Epithelial cell of proximal tubule (primary cell): ENCODE results near the gene RXRG. TPM values are rescaled to one million over a fixed set of nuclear protein-coding genes. Genes with fewer than 3 reads are reported as not detected.

Source experiments
- DNase-seq: peaks from one replicate; pipeline ENCODE4 v3.0.0-alpha.2; 2011; ENCODE audit warnings: low read depth
- H3K4me3 ChIP-seq: 2 replicates; pipeline ENCODE4 v1.5.1; 2011; ENCODE audit warnings: low read depth, mild to moderate bottlenecking, low read length
- CTCF ChIP-seq: conservative IDR thresholded peaks from 2 replicates; pipeline ENCODE4 v1.5.1; 2012; ENCODE audit warnings: low read depth, mild to moderate bottlenecking, low read length
- total RNA-seq: library from RNA; depleted of rRNA; stranded (reverse); fragments of >200 nt; gene quantifications from 2 replicates; pipeline ENCODE4 v1.2.3, GENCODE V29; 2015

RXRG gene
- total RNA-seq, 1 donor from 2014 or later: not detected

GRCh38 chr1:165365341-165365740 is 79.6 kb downstream of the RXRG start:
- DNase-seq: no peak
- no peak overlapping the region for H3K4me3 ChIP-seq
- no peak for TF ChIP-seq CTCF

GRCh38 chr1:165364568-165365133 is 80.3 kb downstream of the RXRG start:
- no peak overlapping the region for H3K4me3 ChIP-seq
- no peak for DNase-seq
- no peak for TF ChIP-seq CTCF

- TF ChIP-seq CTCF: no peak
- no peak for DNase-seq
- H3K4me3 ChIP-seq: no peak overlapping the region
Observed at GRCh38 chr1:165356876-165357275, 88.0 kb downstream of the RXRG start.

- no peak for DNase-seq
- TF ChIP-seq CTCF: no peak
- no peak within 1 kb of the TSS for H3K4me3 ChIP-seq
Observed at GRCh38 chr1:165355977-165356811, 88.7 kb downstream of the RXRG start, which contains the start of gene LMX1A. LMX1A (minus strand) TSS chr1:165356715; CDS start chr1:165355559, 1,156 bp downstream.

GRCh38 chr1:165355139-165355976 is 89.6 kb downstream of the RXRG start:
- H3K4me3 ChIP-seq: no peak overlapping the region
- no peak for TF ChIP-seq CTCF
- DNase-seq: no peak

- no peak for TF ChIP-seq CTCF
- no peak for DNase-seq
- no peak overlapping the region for H3K4me3 ChIP-seq
Observed at GRCh38 chr1:165354739-165355138, 90.2 kb downstream of the RXRG start.
